ENCODE measurements around the gene CAPS.

Gene CAPS

GRCh38 chr19:5933391-5934068 is 19.5 kb downstream of the CAPS start:
- no peak for DNase-seq (ENCODE audit: low read depth, low spot score)

- DNase-seq (ENCODE audit: low read depth, low spot score): no peak
Measured at GRCh38 chr19:5934069-5934401, 20.0 kb downstream of the CAPS start.

- no peak for DNase-seq (ENCODE audit: low read depth, low spot score)
Measured at GRCh38 chr19:5934774-5935472, 20.9 kb downstream of the CAPS start.

- no peak for DNase-seq (ENCODE audit: low read depth, low spot score)
Measured at GRCh38 chr19:5935473-5936291, 21.6 kb downstream of the CAPS start.

- DNase-seq (ENCODE audit: low read depth, low spot score): no peak
Measured at GRCh38 chr19:5936292-5936592, 22.2 kb downstream of the CAPS start.

- no peak for DNase-seq (ENCODE audit: low read depth, low spot score)
Measured at GRCh38 chr19:5937550-5937949, 23.5 kb downstream of the CAPS start.

- DNase-seq (ENCODE audit: low read depth, low spot score): no peak
Measured at GRCh38 chr19:5940260-5941208, 26.5 kb downstream of the CAPS start.

GRCh38 chr19:5941673-5942072 is 27.6 kb downstream of the CAPS start:
- DNase-seq (ENCODE audit: low read depth, low spot score): no peak

GRCh38 chr19:5943045-5943444 is 29.0 kb downstream of the CAPS start:
- no peak for DNase-seq (ENCODE audit: low read depth, low spot score)

GRCh38 chr19:5943623-5944022 is 29.6 kb downstream of the CAPS start:
- DNase-seq (ENCODE audit: low read depth, low spot score): no peak

GRCh38 chr19:5947435-5947834 is 33.4 kb downstream of the CAPS start:
- DNase-seq (ENCODE audit: low read depth, low spot score): no peak

GRCh38 chr19:5948752-5949564 is 34.9 kb downstream of the CAPS start:
- DNase-seq (ENCODE audit: low read depth, low spot score): no peak

GRCh38 chr19:5949792-5950305 is 35.8 kb downstream of the CAPS start:
- DNase-seq (ENCODE audit: low read depth, low spot score): no peak

GRCh38 chr19:5950741-5951140 is 36.7 kb downstream of the CAPS start:
- no peak for DNase-seq (ENCODE audit: low read depth, low spot score)

- no peak for DNase-seq (ENCODE audit: low read depth, low spot score)
Measured at GRCh38 chr19:5951338-5951861, 37.3 kb downstream of the CAPS start.

- no peak for DNase-seq (ENCODE audit: low read depth, low spot score)
Measured at GRCh38 chr19:5952193-5953029, 38.4 kb downstream of the CAPS start.

- no peak for DNase-seq (ENCODE audit: low read depth, low spot score)
Measured at GRCh38 chr19:5953030-5953589, 39.1 kb downstream of the CAPS start.

GRCh38 chr19:5953680-5954213 is 39.7 kb downstream of the CAPS start:
- DNase-seq (ENCODE audit: low read depth, low spot score): no peak

- no peak for DNase-seq (ENCODE audit: low read depth, low spot score)
Measured at GRCh38 chr19:5954293-5954692, 40.2 kb downstream of the CAPS start.

Data from iPS DF 19.7 (cell line).